ENCODE results near the gene ACSF2. TPM values are rescaled to one million over a fixed set of nuclear protein-coding genes. Genes with fewer than 3 reads are reported as not detected.

ACSF2 gene
- total RNA-seq, 1 donor from 2014 or later = 28.1 TPM

DNA sequence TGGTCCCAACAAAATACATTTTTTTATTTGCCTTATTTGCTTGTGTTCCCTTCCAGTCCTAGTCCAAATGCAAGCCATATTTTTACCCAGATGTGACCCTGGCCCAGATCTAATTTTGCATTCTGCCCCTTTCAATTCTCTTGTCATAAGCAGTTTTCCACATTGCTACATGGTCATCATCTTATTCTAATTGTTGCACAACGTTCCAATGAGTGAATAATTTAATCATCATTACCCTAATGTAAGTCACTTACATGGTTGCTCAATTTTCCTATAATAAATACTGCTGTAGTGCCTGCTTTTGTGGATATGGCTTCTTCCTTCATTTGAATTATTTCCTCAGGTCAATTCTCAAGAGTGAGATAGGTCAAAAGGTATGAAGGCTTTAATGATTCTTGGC, 65.5 kb downstream of the ACSF2 start:
- TF ChIP-seq, protein P1, sequence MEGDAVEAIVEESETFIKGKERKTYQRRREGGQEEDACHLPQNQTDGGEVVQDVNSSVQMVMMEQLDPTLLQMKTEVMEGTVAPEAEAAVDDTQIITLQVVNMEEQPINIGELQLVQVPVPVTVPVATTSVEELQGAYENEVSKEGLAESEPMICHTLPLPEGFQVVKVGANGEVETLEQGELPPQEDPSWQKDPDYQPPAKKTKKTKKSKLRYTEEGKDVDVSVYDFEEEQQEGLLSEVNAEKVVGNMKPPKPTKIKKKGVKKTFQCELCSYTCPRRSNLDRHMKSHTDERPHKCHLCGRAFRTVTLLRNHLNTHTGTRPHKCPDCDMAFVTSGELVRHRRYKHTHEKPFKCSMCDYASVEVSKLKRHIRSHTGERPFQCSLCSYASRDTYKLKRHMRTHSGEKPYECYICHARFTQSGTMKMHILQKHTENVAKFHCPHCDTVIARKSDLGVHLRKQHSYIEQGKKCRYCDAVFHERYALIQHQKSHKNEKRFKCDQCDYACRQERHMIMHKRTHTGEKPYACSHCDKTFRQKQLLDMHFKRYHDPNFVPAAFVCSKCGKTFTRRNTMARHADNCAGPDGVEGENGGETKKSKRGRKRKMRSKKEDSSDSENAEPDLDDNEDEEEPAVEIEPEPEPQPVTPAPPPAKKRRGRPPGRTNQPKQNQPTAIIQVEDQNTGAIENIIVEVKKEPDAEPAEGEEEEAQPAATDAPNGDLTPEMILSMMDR (IDR thresholded peaks at IDR 0.05) = no peak
- Mint-ChIP-seq H3K36me3 (ENCODE audit: unreplicated experiment) (no peaks in the 10 kb centered on the region), H3K27me3 (ENCODE audit: unreplicated experiment) (no peaks in the 10 kb centered on the region), H3K4me1 (ENCODE audit: unreplicated experiment) (peaks cover 2% of the 10 kb centered on the region), H3K9me3 (ENCODE audit: unreplicated experiment) (no peaks in the 10 kb centered on the region), H3K4me3 (ENCODE audit: unreplicated experiment) (no peak overlapping the region), H3K27ac (ENCODE audit: unreplicated experiment) (no peak overlapping the region)
- DNase-seq (ENCODE audit: extremely low spot score, unreplicated experiment) = no peak

DNA sequence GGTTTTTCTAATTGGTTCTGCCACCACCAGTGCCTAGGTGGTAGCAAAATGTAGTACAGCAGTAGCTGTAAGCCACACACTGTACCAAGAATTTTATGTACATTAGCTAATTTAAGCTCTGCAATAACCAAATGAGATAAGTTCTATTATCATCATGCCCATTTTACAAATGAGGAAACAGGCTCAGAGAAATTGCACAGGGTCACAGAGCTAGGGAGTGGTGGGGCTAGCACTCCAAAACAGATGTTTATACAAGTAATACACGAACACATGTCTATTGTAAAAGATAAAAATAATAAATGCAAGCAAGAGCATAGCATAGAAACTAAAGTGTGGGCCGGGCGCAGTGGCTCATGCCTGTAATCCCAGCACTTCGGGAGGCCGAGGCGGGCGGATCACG, 66.2 kb downstream of the ACSF2 start:
- no peak overlapping the region for H3K27ac Mint-ChIP-seq (ENCODE audit: unreplicated experiment)
- DNase-seq (ENCODE audit: extremely low spot score, unreplicated experiment) = no peak
- H3K9me3 Mint-ChIP-seq (ENCODE audit: unreplicated experiment) = no peaks in the 10 kb centered on the region
- H3K4me1 Mint-ChIP-seq (ENCODE audit: unreplicated experiment) = peaks cover 2% of the 10 kb centered on the region
- TF ChIP-seq, protein P1 (IDR thresholded peaks at IDR 0.05) = no peak
- no peaks in the 10 kb centered on the region for H3K36me3 Mint-ChIP-seq (ENCODE audit: unreplicated experiment)
- H3K4me3 Mint-ChIP-seq (ENCODE audit: unreplicated experiment) = no peak overlapping the region
- no peaks in the 10 kb centered on the region for H3K27me3 Mint-ChIP-seq (ENCODE audit: unreplicated experiment)

DNA sequence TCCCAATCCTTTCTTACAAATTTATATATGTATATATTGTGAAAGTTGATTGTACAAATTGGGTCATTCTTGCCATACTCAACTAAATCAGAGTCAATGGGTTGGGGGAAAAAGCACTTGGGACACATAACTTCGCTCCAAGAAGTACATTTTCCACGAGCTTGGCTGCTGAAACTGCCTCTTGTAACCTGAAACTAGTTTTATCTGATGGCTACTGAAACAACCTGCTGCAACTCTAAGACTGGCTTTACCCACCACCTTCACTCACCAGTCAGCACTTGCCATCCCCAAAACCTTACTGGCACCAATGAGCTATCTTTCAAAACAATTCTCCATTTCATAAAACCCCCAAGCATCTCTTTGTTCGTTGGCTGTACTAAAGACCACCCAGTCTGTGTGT, 67.7 kb downstream of the ACSF2 start:
- TF ChIP-seq, protein P1 (IDR thresholded peaks at IDR 0.05) = no peak
- no peaks in the 10 kb centered on the region for H3K9me3 Mint-ChIP-seq (ENCODE audit: unreplicated experiment)
- H3K4me3 Mint-ChIP-seq (ENCODE audit: unreplicated experiment) = no peak overlapping the region
- H3K4me1 Mint-ChIP-seq (ENCODE audit: unreplicated experiment) = peaks cover 2% of the 10 kb centered on the region
- no peaks in the 10 kb centered on the region for H3K27me3 Mint-ChIP-seq (ENCODE audit: unreplicated experiment)
- DNase-seq (ENCODE audit: extremely low spot score, unreplicated experiment) = no peak
- no peak overlapping the region for H3K27ac Mint-ChIP-seq (ENCODE audit: unreplicated experiment)
- no peaks in the 10 kb centered on the region for H3K36me3 Mint-ChIP-seq (ENCODE audit: unreplicated experiment)

DNA sequence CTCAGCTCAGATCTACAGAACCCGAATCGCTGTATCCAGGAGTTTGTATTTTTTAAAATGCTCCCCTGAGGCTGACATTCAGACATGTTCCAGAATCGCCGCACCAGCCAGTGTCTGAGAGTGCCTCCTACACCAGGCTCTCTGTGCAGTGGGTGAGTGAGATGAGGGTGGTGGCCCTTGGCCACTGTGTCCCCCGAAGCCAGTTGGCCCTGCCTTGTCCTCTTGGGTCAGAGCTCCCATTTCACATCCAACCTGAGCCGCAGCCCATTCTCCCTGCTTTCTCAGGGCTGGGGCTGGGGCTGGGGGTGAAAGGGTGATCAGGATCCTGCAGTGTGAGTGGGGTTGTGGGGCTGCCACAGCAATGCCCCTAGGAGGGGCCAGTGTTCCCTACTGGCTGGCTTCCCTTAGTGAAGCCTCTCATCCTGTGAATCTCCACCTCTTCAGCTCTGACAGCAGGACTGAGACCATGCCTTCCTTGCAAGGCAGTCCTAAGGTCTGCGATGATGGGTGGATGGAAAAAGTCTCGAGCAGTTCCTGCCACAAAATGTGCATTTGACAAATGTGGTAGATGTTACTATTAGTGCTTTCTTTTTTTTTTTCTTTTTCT, 69.3 kb downstream of the ACSF2 start:
- H3K27ac Mint-ChIP-seq (ENCODE audit: unreplicated experiment) = no peak overlapping the region
- TF ChIP-seq, protein P1 (IDR thresholded peaks at IDR 0.05) = no peak
- H3K36me3 Mint-ChIP-seq (ENCODE audit: unreplicated experiment) = no peaks in the 10 kb centered on the region
- no peak for DNase-seq (ENCODE audit: extremely low spot score, unreplicated experiment)
- H3K4me1 Mint-ChIP-seq (ENCODE audit: unreplicated experiment) = peaks cover 2% of the 10 kb centered on the region
- no peaks in the 10 kb centered on the region for H3K27me3 Mint-ChIP-seq (ENCODE audit: unreplicated experiment)
- no peaks in the 10 kb centered on the region for H3K9me3 Mint-ChIP-seq (ENCODE audit: unreplicated experiment)
- no peak overlapping the region for H3K4me3 Mint-ChIP-seq (ENCODE audit: unreplicated experiment)

DNA sequence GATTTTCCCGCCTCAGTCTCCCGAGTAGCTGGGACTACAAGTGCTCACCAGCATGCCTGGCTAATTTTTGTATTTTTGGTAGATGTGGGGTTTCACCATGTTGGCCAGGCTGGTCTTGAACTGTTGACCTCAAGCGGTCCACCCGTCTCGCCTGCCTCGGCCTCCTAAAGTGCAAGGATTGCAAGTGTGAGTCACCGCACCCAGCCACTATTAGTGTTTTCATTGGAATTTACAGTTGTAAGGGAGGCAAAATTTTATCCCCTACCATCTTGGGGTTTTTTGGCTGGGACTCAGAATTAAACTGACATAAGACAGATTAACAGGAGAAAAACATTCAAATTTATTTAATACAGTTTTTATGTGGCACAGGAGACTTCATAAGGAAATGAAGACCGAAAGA, 69.9 kb downstream of the ACSF2 start:
- H3K9me3 Mint-ChIP-seq (ENCODE audit: unreplicated experiment) = no peaks in the 10 kb centered on the region
- no peak for DNase-seq (ENCODE audit: extremely low spot score, unreplicated experiment)
- H3K36me3 Mint-ChIP-seq (ENCODE audit: unreplicated experiment) = no peaks in the 10 kb centered on the region
- TF ChIP-seq, protein P1 (IDR thresholded peaks at IDR 0.05) = no peak
- H3K4me1 Mint-ChIP-seq (ENCODE audit: unreplicated experiment) = peaks cover 2% of the 10 kb centered on the region
- H3K27me3 Mint-ChIP-seq (ENCODE audit: unreplicated experiment) = no peaks in the 10 kb centered on the region
- no peak overlapping the region for H3K27ac Mint-ChIP-seq (ENCODE audit: unreplicated experiment)
- H3K4me3 Mint-ChIP-seq (ENCODE audit: unreplicated experiment) = no peak overlapping the region
